ENCODE data around the gene ISOC1. TPM values are rescaled to one million over a fixed set of nuclear protein-coding genes. Genes with fewer than 3 reads are reported as not detected.

ISOC1 gene
- polyA plus RNA-seq, 1 donor (not counting 4 experiments of a cell fraction or from before 2014, with no cell fraction given), result 26.4 TPM

GRCh38 chr5:129103397-129103796 lies 8.8 kb downstream of the ISOC1 start:
- Histone ChIP-seq H2AFZ (ENCODE audit: control insufficient read depth, low read length) (no peak overlapping the region), H3K9me3 (ENCODE audit: control insufficient read depth, low read depth, low read length) (no peaks in the 10 kb centered on the region), H3K4me1 (ENCODE audit: control insufficient read depth, extremely low read depth, insufficient read depth, low read length) (peaks cover 9% of the 10 kb centered on the region), H3K27ac (ENCODE audit: control insufficient read depth, insufficient read depth, low read length) (no peak overlapping the region), H3K27me3 (ENCODE audit: control insufficient read depth, extremely low read depth, insufficient read depth, low read length) (no peaks in the 10 kb centered on the region), H4K20me1 (ENCODE audit: control insufficient read depth, extremely low read depth, insufficient read depth, low read length) (no peaks in the 10 kb centered on the region), H3K4me2 (ENCODE audit: control insufficient read depth, extremely low read depth, insufficient read depth, low read depth, low read length) (no peak overlapping the region), H3K9ac (ENCODE audit: control insufficient read depth, extremely low read depth, insufficient read depth, low read length) (no peak overlapping the region), H3K9me1 (ENCODE audit: control insufficient read depth, extremely low read depth, insufficient read depth, low read length) (no peaks in the 10 kb centered on the region), H3K4me3 (ENCODE audit: control insufficient read depth in 2 of 3, extremely low read depth in 1 of 3, insufficient read depth in 2 of 3, low read depth in 1 of 3, low read length in 3 of 3) (no peak overlapping the region), H3K36me3 (ENCODE audit: control insufficient read depth in 2 of 2, extremely low read depth in 1 of 2, insufficient read depth in 2 of 2, low read length in 2 of 2) (peaks cover 0 to 5% of the 10 kb centered on the region in 2 experiments), H3K79me2 (ENCODE audit: control insufficient read depth, insufficient read depth, low read length) (peaks cover 17% of the 10 kb centered on the region)
- dilution Hi-C loops (cut with MboI; ENCODE audit: extremely low pct_ligation_motif_present, low sequenced_read_pairs), result no loop called here
- DNase-seq (ENCODE audit: low read depth, low spot score), result no peak
- FAIRE-seq, result no peak
- TF ChIP-seq CTCF (optimal IDR thresholded peaks at IDR 0.05 in 1 of 3, IDR thresholded peaks at IDR 0.05 in 1 of 3, conservative IDR thresholded peaks at IDR 0.05 in 1 of 3; ENCODE audit: extremely low read depth in 1 of 3, insufficient read depth in 2 of 3, low read length in 3 of 3), result no peak
- no peak for TF ChIP-seq EZH2 (IDR thresholded peaks at IDR 0.05; ENCODE audit: low read length)

- no peaks in the 10 kb centered on the region for H3K9me1 ChIP-seq (ENCODE audit: control insufficient read depth, extremely low read depth, insufficient read depth, low read length)
- no peak overlapping the region for H3K4me3 ChIP-seq (ENCODE audit: control insufficient read depth in 2 of 3, extremely low read depth in 1 of 3, insufficient read depth in 2 of 3, low read depth in 1 of 3, low read length in 3 of 3)
- H2AFZ ChIP-seq (ENCODE audit: control insufficient read depth, low read length), result no peak overlapping the region
- H3K4me2 ChIP-seq (ENCODE audit: control insufficient read depth, extremely low read depth, insufficient read depth, low read depth, low read length), result no peak overlapping the region
- no peak for FAIRE-seq
- DNase-seq (ENCODE audit: low read depth, low spot score), result no peak
- H3K27me3 ChIP-seq (ENCODE audit: control insufficient read depth, extremely low read depth, insufficient read depth, low read length), result no peaks in the 10 kb centered on the region
- peaks cover 1% of the 10 kb centered on the region for H3K4me1 ChIP-seq (ENCODE audit: control insufficient read depth, extremely low read depth, insufficient read depth, low read length)
- H4K20me1 ChIP-seq (ENCODE audit: control insufficient read depth, extremely low read depth, insufficient read depth, low read length), result no peaks in the 10 kb centered on the region
- H3K36me3 ChIP-seq (ENCODE audit: control insufficient read depth in 2 of 2, extremely low read depth in 1 of 2, insufficient read depth in 2 of 2, low read length in 2 of 2), result peaks cover 0 to 5% of the 10 kb centered on the region in 2 experiments
- TF ChIP-seq CTCF (optimal IDR thresholded peaks at IDR 0.05 in 1 of 3, IDR thresholded peaks at IDR 0.05 in 1 of 3, conservative IDR thresholded peaks at IDR 0.05 in 1 of 3; ENCODE audit: extremely low read depth in 1 of 3, insufficient read depth in 2 of 3, low read length in 3 of 3) (no peak), EZH2 (IDR thresholded peaks at IDR 0.05; ENCODE audit: low read length) (no peak)
- no peaks in the 10 kb centered on the region for H3K9me3 ChIP-seq (ENCODE audit: control insufficient read depth, low read depth, low read length)
- H3K27ac ChIP-seq (ENCODE audit: control insufficient read depth, insufficient read depth, low read length), result no peak overlapping the region
- H3K9ac ChIP-seq (ENCODE audit: control insufficient read depth, extremely low read depth, insufficient read depth, low read length), result no peak overlapping the region
- H3K79me2 ChIP-seq (ENCODE audit: control insufficient read depth, insufficient read depth, low read length), result peaks cover 9% of the 10 kb centered on the region
- dilution Hi-C loops (cut with MboI; ENCODE audit: extremely low pct_ligation_motif_present, low sequenced_read_pairs), result no loop called here
Measured at GRCh38 chr5:129104915-129105455, 10.4 kb downstream of the ISOC1 start.
